HG02852 (cell line): ENCODE measurements around the gene CCL27.
"Not testable (repeated sequence)": the region's sequence is repeated elsewhere in the genome, so short reads cannot be mapped to it uniquely, and the experiment has no call there.

Experiments
- ATAC-seq: cut with Tn5 transposase; IDR thresholded peaks from one replicate; pipeline ENCODE4 v1.9.1; 2021; ENCODE audit warnings: mild to moderate bottlenecking, moderate library complexity; ENCODE audit not compliant: unreplicated experiment

CCL27 gene

DNA sequence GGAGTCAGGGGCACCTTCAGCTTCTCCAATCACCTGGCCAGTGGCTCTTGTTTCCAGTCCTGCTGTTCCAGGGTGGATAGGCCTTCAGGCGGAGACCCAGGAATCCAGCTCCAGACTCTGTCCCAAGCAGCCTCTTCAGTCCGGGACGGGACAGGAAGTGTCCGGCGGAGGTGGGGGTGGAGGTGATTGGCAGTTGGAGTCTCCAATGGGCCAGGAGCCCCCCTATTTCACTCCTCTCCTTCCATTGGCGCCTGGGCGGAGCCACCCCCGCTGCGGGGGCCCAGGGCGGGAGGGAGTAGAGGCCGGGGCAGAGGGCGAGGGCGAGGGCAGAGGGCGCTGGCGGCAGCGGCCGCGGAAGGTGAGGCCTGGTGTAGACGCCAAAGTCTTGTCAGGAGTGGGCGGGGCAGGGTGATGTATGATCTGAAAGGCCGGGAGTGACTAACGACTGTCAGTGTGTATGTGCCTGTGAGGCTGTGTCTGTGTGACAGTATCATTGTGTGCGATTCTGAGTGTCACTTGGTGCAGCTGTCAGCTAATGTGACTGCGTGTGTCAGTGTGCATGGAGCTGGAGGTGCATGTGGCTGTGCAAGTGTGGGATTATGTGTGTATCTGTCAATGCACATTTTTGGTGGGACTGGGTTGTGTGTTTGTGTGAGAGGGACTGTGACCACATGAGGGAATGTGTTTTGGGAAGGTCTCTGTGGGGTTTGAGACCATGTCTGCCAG, 10.4 kb downstream of the CCL27 start, which contains the start of gene IL11RA:
TSS of gene IL11RA (plus strand) at position 310 of the 726 bp plus-strand sequence. CDS start 3,033 bp downstream, outside the sequence.
- no peak for ATAC-seq

DNA sequence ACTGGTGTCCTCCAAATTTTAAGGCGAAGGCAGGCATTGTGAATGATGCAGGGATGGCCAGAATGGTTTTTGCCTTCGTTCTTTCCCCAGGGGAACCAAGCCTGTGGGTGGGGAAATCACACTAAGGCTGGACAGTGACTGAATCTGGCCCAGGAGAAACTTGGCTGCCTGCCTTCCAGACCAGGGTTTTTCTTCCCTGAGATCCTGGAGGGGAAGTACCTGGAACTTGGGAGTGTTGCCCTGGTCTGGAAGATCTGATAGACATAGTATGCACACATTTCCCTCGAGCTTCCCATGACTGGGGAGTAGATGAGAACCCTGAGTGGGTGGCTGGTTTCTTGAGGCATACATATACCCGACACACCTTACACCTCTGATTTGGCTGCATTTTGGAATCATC, 11.1 kb downstream of the CCL27 start:
- no peak for ATAC-seq

DNA sequence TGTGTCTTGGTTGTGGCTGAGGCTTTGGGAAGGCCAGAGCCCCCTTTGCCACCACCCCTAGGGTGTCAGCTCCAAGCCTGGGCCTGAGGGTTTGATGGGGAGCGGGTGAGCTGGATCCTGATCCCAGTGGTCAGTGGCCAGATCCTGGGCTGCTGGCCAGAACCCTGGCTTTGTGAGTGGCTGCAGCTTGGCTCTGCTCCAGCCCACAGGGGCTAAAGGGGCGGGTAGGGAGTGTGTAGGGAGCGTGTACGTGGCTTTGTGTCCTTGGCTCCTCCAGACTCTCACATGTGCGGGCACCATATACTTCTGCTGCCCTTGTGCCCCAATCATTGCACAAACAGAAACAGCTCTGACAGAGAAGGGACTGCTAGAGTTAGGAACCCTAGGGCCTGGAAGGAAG, 11.6 kb downstream of the CCL27 start:
- ATAC-seq, result no peak

DNA sequence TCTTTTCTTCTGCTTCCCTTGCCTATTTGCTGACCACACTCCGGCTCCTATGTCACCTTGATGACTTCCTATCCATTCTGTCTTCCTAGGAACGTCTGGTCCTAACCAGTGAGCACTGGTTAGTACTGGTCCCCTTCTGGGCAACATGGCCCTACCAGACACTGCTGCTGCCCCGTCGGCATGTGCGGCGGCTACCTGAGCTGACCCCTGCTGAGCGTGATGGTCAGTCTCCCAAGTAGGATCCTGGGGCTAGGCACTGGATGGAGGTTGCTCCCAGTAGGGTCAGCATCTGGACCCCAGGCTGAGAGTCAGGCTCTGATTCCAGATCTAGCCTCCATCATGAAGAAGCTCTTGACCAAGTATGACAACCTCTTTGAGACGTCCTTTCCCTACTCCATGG, 13.8 kb downstream of the CCL27 start:
- no peak for ATAC-seq

DNA sequence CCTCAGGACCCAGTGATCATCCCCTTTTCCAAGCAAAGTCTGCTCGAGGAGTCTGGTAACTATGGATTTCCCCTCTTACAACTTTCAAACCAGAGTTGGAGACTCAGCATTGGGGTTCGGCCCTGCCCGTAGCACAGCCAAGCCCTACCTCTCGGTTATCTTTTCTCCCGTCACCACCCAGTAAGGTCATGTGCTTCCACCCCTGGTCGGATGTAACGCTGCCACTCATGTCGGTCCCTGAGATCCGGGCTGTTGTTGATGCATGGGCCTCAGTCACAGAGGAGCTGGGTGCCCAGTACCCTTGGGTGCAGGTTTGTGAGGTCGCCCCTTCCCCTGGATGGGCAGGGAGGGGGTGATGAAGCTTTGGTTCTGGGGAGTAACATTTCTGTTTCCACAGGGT, 14.8 kb downstream of the CCL27 start:
- no peak for ATAC-seq

DNA sequence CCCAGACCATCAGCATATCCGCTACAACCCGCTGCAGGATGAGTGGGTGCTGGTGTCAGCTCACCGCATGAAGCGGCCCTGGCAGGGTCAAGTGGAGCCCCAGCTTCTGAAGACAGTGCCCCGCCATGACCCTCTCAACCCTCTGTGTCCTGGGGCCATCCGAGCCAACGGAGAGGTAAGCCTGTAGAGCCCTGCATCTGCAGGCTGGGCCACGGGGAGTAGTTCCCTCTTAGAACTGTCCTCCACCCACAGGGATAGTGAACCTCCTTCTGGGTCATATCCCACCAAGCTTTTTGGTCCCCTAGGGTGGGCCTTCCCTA, 15.4 kb downstream of the CCL27 start:
- ATAC-seq, result peak; percentile 16

DNA sequence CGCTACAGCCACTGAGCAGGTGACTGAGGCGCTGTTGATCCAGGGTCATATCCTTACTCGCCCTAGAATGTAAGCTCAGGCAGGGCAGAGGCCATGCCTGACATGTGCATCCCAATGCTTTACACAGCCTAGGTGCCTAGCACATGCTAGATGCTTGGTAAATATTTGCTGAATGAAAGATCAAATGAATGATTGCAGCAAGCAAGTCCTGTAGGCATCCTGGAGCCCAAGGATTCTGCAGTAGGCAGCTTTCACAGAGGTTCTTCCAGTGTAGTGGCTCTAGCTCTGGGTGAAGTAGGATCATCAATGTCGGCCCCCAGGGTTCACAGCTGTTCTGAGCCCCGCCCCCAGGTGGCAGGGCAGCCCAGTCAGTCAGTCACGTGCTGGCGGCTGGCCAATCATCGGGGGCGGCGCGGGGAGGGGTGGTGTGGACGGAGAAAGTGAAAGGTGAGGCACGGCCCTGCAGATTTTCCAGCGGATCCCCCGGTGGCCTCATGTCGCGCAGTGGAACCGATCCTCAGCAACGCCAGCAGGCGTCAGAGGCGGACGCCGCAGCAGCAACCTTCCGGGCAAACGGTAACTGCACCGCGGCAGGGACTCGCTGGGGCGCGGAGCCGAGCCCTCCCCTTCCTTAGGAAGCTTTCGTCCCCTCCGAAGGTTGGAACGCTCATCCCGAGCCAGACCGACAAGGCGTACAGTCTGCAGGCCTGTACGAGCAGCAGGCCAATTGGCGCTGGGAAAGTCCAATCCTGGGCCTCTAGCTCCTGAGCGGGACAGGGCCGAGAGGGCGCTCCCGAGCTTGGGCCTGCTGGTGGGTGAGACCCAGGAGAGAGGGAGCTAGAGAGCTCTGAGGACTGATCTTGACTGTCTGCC, 16.0 kb downstream of the CCL27 start, which contains the start of gene GALT:
TSS of gene GALT (plus strand) at position 465 of the 873 bp plus-strand sequence. CDS start at position 495, 30 bp downstream.
- peak; percentile 85 for ATAC-seq

DNA sequence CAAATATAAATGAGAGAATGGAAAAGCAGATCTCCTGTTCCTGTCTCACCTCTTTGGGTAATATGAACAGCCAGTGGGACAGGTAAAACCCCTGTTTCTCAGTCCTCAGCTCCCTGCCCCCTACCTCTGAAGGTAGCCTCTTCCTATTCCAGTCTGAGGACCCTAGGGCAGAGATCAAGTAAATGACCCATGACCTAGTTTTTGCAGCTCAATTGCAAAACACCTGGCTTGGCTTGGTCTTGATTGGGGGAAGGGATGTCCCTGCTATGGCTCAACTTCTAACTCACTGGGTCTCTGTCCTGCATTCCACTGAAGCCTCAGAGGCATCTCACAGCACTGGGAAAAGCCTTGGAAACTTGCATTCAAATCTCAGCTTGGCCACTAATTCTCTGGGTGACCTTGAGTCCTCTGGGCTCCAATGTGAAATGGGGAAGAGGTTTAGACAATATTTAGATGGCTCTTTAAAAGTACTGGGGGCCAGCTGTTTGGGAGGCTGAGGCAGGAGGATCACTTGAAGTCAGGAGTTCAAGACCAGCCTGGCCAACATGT, 17.6 kb downstream of the CCL27 start:
- no peak for ATAC-seq

DNA sequence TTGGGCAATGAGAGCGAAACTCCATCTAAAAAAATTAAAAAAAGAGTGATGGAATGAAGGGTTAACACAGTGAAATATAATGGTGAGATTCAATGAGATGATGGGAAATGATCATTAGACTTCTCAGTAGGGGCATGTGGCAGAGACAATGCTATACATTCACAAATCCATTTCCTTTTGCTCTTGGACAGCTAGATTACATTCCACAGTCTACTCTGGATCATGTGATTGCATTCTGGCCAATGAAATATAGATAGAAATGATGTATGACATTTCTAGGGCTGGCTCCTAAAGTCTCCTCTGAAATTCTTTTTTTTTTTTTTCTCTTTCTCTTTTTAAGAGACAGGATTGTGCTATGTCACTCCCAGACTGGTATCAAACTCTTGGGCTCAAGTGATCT, 19.8 kb downstream of the CCL27 start:
- no peak for ATAC-seq

DNA sequence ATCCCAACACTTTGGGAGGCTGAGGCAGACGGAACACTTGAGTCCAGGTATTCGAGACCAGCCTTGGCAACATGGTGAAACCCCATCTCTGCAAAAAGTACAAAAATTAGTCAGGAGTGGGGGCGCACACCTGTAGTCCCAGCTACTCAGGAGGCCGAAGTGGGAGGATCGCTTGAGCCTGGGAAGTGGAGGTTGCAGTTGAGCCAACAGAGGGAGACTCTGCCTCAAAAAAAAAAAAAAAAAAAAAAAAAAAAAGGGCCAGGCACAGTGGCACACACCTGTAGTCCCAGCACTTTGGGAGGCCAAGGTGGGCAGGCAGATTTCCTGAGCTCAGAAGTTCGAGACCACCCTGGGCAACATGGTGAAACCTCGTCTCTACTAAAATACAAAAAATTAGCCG, 23.1 kb downstream of the CCL27 start:
- ATAC-seq, result not testable (repeated sequence)

DNA sequence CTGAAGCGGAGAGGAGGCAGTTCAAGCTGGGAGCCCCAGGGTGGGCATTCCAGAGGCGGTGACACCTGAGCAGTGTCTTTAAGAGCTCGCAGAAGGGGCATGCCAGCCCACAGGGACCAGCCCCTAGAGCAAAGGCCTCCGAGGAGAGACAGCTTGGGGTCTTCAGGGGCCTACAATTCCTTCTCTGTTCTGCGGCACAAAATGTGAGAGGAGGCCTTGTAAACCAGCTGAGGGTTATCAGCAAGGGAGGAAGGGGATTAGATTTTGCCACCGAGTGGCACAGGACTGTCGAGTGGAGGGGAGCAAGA, 24.4 kb downstream of the CCL27 start:
- ATAC-seq, result no peak

DNA sequence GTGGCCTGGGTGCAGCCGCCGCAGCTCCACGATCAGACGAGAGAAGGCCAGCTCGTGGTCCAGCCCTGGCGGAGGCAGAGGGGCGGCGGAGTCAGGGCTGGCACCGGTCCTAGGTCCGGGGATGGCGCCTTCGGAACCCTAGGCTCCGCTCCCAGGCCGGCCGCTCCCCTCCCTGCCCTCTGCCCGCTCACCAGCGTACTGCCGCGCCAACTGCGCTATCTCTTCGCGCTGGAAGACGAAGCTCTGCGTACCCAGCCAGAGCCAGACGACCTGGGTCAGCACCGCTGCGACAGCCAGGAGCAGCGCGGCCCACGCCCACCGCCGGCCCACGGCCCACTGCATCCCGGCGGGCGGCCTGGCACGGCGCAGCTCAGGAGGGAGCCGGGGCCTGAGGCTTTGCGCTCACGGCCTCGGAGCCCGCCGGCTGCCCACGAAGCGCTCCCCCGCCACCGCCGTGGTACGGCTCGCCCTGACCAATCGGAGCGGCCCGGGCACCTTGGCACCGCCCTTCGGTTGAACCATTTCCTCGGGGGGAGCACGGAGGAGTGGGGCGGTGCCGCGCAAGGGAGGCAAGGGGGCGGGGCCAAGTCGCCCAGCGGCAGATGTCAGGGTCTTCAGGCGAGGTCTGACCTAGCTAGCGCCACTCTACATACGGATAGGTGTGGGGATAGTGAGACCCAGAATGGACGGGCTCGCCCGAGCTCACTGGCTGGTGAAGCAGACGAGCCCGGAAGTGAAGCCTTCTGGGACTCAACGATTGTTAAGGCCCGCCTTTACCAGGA, 24.9 kb downstream of the CCL27 start, which contains the start of gene SIGMAR1:
TSS of gene SIGMAR1 (minus strand) at position 432 of the 782 bp plus-strand sequence. CDS start at position 342, 90 bp downstream.
- ATAC-seq, result peak; percentile 82

DNA sequence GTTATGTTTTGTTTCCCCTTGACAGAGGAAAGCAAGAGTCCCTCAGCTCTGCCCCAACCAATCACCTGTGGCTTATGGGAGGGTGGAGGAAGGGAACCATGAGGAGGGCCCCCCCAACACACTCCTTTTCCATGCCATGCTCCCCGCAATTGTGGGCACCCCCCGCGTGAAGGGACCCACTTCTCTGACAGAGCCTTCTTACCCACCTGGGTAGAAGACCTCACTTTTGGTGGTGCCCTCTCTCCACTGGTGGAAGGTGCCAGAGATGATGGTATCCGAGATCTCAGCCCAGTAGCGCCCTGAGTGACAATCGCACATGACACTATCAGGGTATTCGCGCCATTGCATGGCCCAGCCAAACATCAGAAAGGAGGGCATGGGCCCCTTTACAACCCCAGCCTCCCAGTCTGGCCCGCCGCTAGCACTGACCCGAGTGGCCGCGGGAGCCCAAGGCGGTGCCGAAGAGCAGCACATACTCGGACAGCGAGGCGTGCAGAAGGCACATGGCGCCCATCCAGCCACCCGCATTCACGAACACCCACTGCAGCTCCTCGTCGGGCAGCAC, 25.6 kb downstream of the CCL27 start:
- no peak for ATAC-seq

DNA sequence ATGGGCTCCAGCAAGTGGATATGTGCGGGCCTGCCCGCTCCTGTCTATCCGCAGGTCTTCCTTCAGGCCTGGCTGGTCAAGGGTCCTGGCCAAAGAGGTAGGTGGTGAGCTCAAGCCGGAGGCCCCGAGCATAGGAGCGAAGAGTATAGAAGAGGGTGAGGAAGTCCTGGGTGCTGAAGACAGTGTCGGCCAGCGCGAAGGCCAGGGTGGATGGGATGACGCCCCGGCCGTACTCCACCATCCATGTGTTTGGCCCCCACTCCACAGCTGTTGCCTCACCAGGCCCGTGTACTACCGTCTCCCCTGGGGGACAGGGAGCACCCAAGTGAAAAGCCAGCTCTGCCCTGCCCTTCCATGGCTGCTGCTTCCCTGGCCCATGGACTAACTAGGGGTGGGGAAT, 26.9 kb downstream of the CCL27 start:
- ATAC-seq, result no peak

DNA sequence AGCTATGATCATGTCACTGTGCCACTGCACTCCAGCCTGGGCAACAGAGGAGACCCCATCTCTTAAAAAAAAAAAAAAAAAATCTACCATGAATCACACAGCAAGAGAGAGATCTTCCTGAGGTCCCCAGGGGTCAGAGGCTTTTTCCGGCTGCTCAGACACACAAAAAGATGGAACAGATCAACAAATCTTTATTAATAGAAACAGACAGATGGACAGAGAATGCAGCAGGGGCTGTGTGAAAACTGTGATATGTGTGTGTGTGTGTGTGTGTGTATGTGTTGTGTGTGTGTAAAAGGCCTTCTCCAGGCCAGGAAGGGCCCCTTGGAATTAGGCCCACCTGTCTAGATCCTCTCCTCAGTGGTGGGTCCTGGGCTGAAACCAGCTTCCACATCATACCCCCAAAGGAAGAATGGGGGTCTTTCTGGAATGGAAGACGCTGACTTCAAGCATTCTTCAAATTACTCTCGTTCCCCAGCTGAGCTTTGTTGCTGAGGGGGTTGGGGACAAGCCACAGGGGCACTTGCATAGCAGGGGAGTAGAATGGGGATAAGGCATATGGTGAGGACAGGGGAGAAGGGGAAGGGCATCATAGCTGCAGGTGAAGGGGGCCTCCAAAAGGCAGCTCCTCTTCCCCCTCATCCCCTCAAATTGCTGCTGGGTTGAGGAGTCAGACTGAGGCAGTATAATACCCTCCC, 27.8 kb downstream of the CCL27 start:
- no peak for ATAC-seq

DNA sequence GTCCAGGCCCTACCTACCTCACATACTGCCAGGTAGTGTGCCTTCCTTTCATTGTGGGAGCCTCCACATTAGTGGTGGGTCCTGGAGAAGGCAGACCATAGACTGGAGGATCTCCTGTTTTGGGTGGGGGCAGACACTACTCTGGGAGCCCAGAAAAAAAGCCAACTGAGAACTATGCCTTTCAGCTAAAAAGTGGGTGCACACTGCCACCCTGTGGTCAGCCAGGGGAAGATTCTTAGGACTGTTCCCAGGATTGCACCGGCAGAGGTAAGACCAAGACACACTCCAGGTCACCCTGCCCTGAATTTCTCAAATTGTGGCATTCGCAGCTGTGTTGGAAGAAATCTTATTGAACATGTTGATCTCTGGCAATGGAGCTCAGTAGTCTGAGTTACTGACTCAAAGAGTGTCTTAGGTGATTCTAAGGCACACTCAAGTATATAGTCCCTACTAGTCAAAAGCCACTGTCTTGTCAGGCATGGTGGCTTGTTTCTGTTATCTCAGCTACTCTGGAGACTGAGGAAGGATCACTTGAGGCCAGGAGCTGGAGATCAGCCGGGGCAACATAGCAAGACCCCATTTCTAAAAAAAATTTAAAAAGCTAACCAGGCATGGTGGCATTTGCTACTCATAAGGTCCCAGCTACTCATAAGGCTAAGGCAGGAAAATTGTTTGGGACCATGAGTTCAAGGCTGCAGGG, 28.5 kb downstream of the CCL27 start:
- peak; percentile 36 for ATAC-seq

DNA sequence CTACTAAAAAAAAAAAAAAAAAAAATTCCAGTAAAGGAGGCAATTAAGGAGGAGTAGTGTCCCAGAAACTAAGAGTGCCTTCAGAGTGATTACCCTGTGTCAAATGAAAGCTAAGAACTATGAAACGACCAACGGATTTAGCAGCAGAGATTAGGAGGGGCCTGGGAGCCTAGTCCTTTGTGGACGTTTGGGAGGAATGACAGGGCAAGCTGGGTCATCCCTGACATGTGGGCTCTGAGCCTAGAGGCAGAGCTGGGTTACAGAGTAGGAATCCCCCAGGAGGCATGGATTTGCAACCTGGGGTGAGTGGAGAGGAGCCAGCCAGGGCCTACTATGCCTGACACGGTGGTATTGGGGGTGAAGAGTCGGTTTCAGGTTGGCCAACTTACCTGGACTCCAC, 29.3 kb downstream of the CCL27 start:
- ATAC-seq, result no peak

DNA sequence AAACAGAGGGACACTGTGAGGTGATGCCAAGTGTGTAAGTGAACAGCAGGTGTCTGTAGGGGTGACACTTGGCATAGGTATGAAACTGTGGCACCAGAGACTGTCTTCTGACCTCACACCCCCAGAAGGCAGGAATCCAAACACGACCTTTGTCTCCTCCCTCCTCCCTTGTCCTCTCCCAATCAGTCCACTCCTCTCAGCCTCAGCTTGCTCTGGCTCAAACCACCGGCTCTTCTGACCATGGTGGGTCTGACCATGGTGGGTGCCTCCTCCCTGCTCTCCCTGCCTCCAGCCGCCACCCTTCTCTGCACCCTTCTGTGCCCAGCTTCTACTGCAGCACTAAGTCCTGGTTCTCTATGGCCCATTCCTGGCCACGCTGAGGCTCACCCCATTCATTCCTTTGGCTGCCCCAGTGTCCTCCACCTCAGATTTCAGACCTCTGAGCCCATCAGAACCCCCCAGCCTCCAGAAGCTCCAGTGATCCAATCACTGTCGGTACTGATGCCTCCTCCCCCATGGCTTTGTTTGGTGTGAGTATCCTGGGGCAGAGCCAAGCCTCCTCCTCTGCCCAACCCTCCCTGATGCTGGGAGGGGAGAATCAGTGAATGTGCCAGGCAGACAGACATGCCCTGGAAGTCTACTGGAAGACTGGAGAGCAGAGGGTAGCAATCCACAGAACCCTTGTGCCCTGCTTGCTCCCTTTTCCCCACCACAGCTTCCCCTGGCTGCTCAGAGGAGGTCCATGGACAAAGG, 31.9 kb downstream of the CCL27 start:
- no peak for ATAC-seq

DNA sequence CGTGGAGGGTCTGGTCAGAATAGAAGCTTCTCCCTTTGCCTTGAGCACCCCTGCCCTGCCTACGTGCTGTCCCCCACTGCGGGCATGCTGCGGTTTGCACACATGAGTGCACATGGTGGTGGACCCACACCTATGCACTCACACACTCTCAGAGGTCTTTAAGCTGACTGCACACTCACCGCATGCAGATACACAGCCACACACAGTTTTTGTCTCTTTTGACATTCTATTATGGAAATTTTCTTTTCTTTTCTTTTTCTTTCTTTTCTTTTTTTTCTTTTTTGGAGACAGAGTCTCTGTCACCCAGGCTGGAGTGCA, 33.0 kb downstream of the CCL27 start:
- ATAC-seq, result no peak
